K562 (cell line): Measurements from ENCODE around the gene U2SURP. TPM values are rescaled to one million over a fixed set of nuclear protein-coding genes. Genes with fewer than 3 reads are reported as not detected.

Experiments used
- ATAC-seq: fragments of 200-7000 bp; cut with Tn5 transposase; 3 replicates; pipeline ENCODE4 v1.9.1; 2020; ENCODE audit warnings: moderate library complexity
- BruUV-seq: library from RNA; stranded (reverse); fragments of 400-500 nt; replicated peaks from 2 replicates; lab custom pipeline; 2021; lab: Mats Ljungman, UMichigan
- CTCF ChIA-PET: fragments of 300-600 bp; formaldehyde crosslinking; extraction: SDS; loops from one replicate; lab custom pipeline; 2021; ENCODE audit warnings: low intra/inter-chr PET ratio; lab: Yijun Ruan, JAX
- POLR2A ChIA-PET: fragments of 300-600, 350-650 bp; sonication (Branson Sonifier 250); formaldehyde crosslinking; extraction: SDS; loops from one replicate; lab custom pipeline; 2021; ENCODE audit warnings: antibody characterized with exemption, inconsistent platforms; lab: Yijun Ruan, JAX
- DNase-seq, 4 experiments: peaks; one replicate each; pipeline versions ENCODE4 v3.0.0 to v3.0.0-alpha.2; 2011 to 2018; ENCODE audit warnings: low spot score in 3 of 4, mixed read lengths in 3 of 4; ENCODE audit errors: extremely low read depth in 1 of 4
- FAIRE-seq: peaks from 2 replicates; lab custom pipeline; 2011; peaks lifted over from hg19 to GRCh38; lab: Jason Lieb, UNC
- H2AFZ ChIP-seq: 2 replicates; pipeline ENCODE4 v1.6.0; 2011; ENCODE audit warnings: low read depth, low read length, control low read depth, inconsistent platforms
- H3K27ac ChIP-seq: fragments of 200-600 bp; 3 replicates; pipeline ENCODE4 v1.8.0; 2011; ENCODE audit warnings: low read depth, mild to moderate bottlenecking, control low read depth, inconsistent platforms, low read length, moderate library complexity, mixed read lengths; ENCODE audit errors: extremely low read depth
- H3K27me3 ChIP-seq, 2 experiments: fragments of 300-600 bp in 1 of 2; 2 replicates in 1 of 2; 3 replicates in 1 of 2; pipeline versions ENCODE4 v1.6.0 to v1.8.0; 2011; ENCODE audit warnings: inconsistent platforms in 2 of 2, low read length in 2 of 2, mild to moderate bottlenecking in 1 of 2, mixed read lengths in 1 of 2, moderate library complexity in 1 of 2; ENCODE audit not compliant: control insufficient read depth in 2 of 2, insufficient read depth in 2 of 2
- H3K36me3 ChIP-seq: fragments of 300-600 bp; 3 replicates; pipeline ENCODE4 v1.8.0; 2011; ENCODE audit warnings: mild to moderate bottlenecking, low read length, inconsistent platforms; ENCODE audit not compliant: control insufficient read depth, insufficient read depth
- H3K4me1 ChIP-seq, 2 experiments: fragments of 200-600 bp in 1 of 2; replicated peaks in 1 of 2; 2 replicates in 1 of 2; 3 replicates in 1 of 2; pipeline versions ENCODE4 v1.5.1 to v1.8.0; 2011; ENCODE audit warnings: inconsistent platforms in 2 of 2, low read length in 2 of 2, mild to moderate bottlenecking in 1 of 2, mixed read lengths in 1 of 2, moderate library complexity in 1 of 2; ENCODE audit not compliant: control insufficient read depth in 2 of 2, insufficient read depth in 2 of 2
- H3K4me2 ChIP-seq: 2 replicates; pipeline ENCODE4 v1.6.1; 2011; ENCODE audit warnings: low read length, control low read depth, inconsistent platforms, mixed read lengths; ENCODE audit not compliant: insufficient read depth
- H3K4me3 ChIP-seq: fragments of 200-600 bp; sonication (generic), shearing (Covaris generic); 2 replicates; pipeline ENCODE4 v1.5.1; 2016; ENCODE audit warnings: control low read depth, inconsistent platforms
- H3K79me2 ChIP-seq: fragments of 200-600 bp; 3 replicates; pipeline ENCODE4 v1.8.0; 2011; ENCODE audit warnings: low read length, inconsistent platforms; ENCODE audit not compliant: control insufficient read depth, insufficient read depth
- H3K9ac ChIP-seq, 2 experiments: 2 replicates each; pipeline versions ENCODE4 v1.6.0 to v1.6.1; 2011; ENCODE audit warnings: low read depth in 2 of 2, low read length in 2 of 2, control low read depth in 1 of 2, inconsistent platforms in 1 of 2, mild to moderate bottlenecking in 1 of 2, mixed read lengths in 1 of 2; ENCODE audit not compliant: insufficient read depth in 1 of 2
- H3K9me1 ChIP-seq: one replicate; pipeline ENCODE4 v1.6.0; 2011; ENCODE audit warnings: inconsistent platforms, mild to moderate bottlenecking, low read length, moderate library complexity; ENCODE audit not compliant: control insufficient read depth, insufficient read depth
- H3K9me3 ChIP-seq: replicated peaks from 2 replicates; pipeline ENCODE4 v1.5.1; 2011; ENCODE audit warnings: low read depth, low read length, inconsistent platforms; ENCODE audit not compliant: control insufficient read depth, insufficient read depth
- H4K20me1 ChIP-seq: replicated peaks from 2 replicates; pipeline ENCODE4 v1.6.1; 2011; ENCODE audit warnings: low read length, inconsistent platforms, mixed read lengths; ENCODE audit not compliant: control insufficient read depth, insufficient read depth
- C11orf30 ChIP-seq: fragments of 450-650 bp; IDR thresholded peaks from 2 replicates; pipeline ENCODE4 v1.6.1; 2016; ENCODE audit warnings: low read depth, mild to moderate bottlenecking
- CHD2 ChIP-seq: IDR thresholded peaks from 2 replicates; pipeline ENCODE4 v1.6.1; 2011; ENCODE audit warnings: low read depth, low read length
- CREB1 ChIP-seq, 2 experiments: sonication (generic) in 1 of 2; formaldehyde crosslinking in 1 of 2; IDR thresholded peaks; 2 replicates each; pipeline versions ENCODE4 v1.6.1 to v1.8.0; 2012 to 2022; ENCODE audit warnings: inconsistent platforms in 1 of 2, mild to moderate bottlenecking in 1 of 2, missing genetic modification reagents in 1 of 2, moderate library complexity in 1 of 2
- CXXC5 ChIP-seq: fragments of 250-450 bp; sonication (Bioruptor Pico); IDR thresholded peaks from 2 replicates; pipeline ENCODE4 v1.8.0; 2022; ENCODE audit warnings: inconsistent platforms, mild to moderate bottlenecking, moderate library complexity
- ELF1 ChIP-seq: fragments of 200-800 bp; sonication (Bioruptor generic); IDR thresholded peaks from 2 replicates; pipeline ENCODE4 v1.6.1; 2016; ENCODE audit warnings: missing genetic modification characterization, missing compliant biosample characterization
- MAFF ChIP-seq: IDR thresholded peaks from 2 replicates; pipeline ENCODE4 v1.6.1; 2012; ENCODE audit warnings: low read length, improper control_type of control experiment
- MEIS2 ChIP-seq: fragments of 450-650 bp; IDR thresholded peaks from 2 replicates; pipeline ENCODE4 v1.6.1; 2014; ENCODE audit warnings: mild to moderate bottlenecking; ENCODE audit not compliant: partially characterized antibody
- PTBP1 ChIP-seq: fragments of 200-400 bp; formaldehyde crosslinking; IDR thresholded peaks from 2 replicates; pipeline ENCODE4 v1.6.1; 2017; ENCODE audit warnings: low read depth, low read length
- SMAD4 ChIP-seq: fragments of 250-450 bp; sonication (Bioruptor Pico); conservative IDR thresholded peaks from 2 replicates; pipeline ENCODE4 v1.8.0; 2021; ENCODE audit warnings: inconsistent platforms, mild to moderate bottlenecking, moderate library complexity
- SMARCA4 ChIP-seq: fragments of 450-650 bp; IDR thresholded peaks from 2 replicates; pipeline ENCODE4 v1.6.1; 2016
- SPI1 ChIP-seq: IDR thresholded peaks from 2 replicates; pipeline ENCODE4 v1.6.1; 2011; ENCODE audit warnings: low read depth, low read length, control low read depth, borderline replicate concordance
- ZC3H4 ChIP-seq: sonication (generic); formaldehyde crosslinking; IDR thresholded peaks from 2 replicates; pipeline ENCODE4 v1.9.0; 2021; ENCODE audit warnings: missing genetic modification reagents, borderline replicate concordance
- ZKSCAN1 ChIP-seq: fragments of 150-350 bp; IDR thresholded peaks from 2 replicates; pipeline ENCODE4 v1.6.1; 2016; ENCODE audit warnings: low read depth, low read length
- ZNF121 ChIP-seq: sonication (generic); formaldehyde crosslinking; conservative IDR thresholded peaks from 2 replicates; pipeline ENCODE4 v1.8.0; 2022; ENCODE audit warnings: missing genetic modification reagents
- ZNF316 ChIP-seq: fragments of 450-650 bp; IDR thresholded peaks from 2 replicates; pipeline ENCODE4 v1.6.1; 2016
- ZNF583 ChIP-seq: fragments of 250-450 bp; sonication (Bioruptor Pico); IDR thresholded peaks from 2 replicates; pipeline ENCODE4 v1.4.0; 2020
- WGBS: fragments of 100-300 bp; shearing (Covaris generic); methylation state at CpG from one replicate; pipeline ENCODE4 v1.1.6; 2016; ENCODE audit warnings: low coverage, mixed read lengths; ENCODE audit not compliant: insufficient coverage; ENCODE audit errors: missing lambda C conversion rate; 5-methylcytosine and 5-hydroxymethylcytosine counted together
- in situ Hi-C: fragments of 300-500 bp; cut with MboI; formaldehyde crosslinking; loops from 4 replicates; pipeline ENCODE4 v1.15.0; 2018; ENCODE audit warnings: inconsistent platforms, mixed read lengths
- intact Hi-C: fragments of 100-400 bp; cut with micrococcal nuclease; formaldehyde crosslinking; loops from 2 replicates; pipeline ENCODE4 v1.14.2; 2022
- polyA plus RNA-seq, 8 experiments: library from polyadenylated mRNA; depleted of rRNA in 4 of 8; stranded (reverse) in 5 of 8; unstranded in 3 of 8; fragments of >200 nt; fragmentation: Nextera tagmentation in 2 of 8; fragmentation: Illumina TruSeq in 1 of 8; extraction: Ambion mirVana in 2 of 8; extraction: Trizol in 1 of 8; gene quantifications; 2 replicates each; pipeline versions ENCODE4 v1.2.1 to v1.2.3, GENCODE V29; 2011 to 2014; ENCODE audit warnings: inconsistent platforms in 1 of 8, missing spikeins in 1 of 8
- total RNA-seq, 7 experiments: library from RNA; depleted of rRNA in 6 of 7; stranded (reverse); fragments of >200 nt in 6 of 7; fragmentation: Illumina TruSeq in 2 of 7; extraction: Trizol in 2 of 7; gene quantifications; 2 replicates each; pipeline versions ENCODE4 v1.2.1 to v1.2.3, GENCODE V29; 2011 to 2021; ENCODE audit warnings: low replicate concordance in 1 of 7
- TF ChIP-seq, protein P1 (sequence below): sonication (generic); formaldehyde crosslinking; IDR thresholded peaks from 2 replicates; pipeline ENCODE4 v1.9.0; 2022; ENCODE audit warnings: mild to moderate bottlenecking, missing genetic modification reagents

Gene U2SURP
- total and polyA plus RNA-seq, 9 of the 15 experiments (the other 6 are each of a cell fraction or from before 2014, with no cell fraction given) = 128 to 322 (median 191) TPM

DNA sequence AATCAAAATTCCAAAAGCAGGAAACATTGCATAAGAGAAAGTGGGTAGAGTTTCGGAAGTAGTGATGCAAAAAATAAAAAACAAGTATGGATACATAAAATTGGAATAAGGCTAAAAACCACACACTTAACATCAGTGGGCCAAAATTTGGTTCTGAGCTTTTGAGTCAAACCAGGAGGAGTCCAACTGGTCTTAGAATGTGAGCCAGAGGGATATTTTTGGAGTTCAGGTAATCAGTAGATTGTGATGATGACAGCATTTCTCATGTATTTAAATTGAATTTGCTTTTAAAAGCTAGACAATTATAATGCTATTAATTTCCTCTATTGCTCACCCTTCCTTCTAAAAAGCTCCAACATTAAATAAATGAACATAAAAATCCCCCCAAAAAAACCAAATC, 80.0 kb downstream of the U2SURP start:
- no peaks in the 10 kb centered on the region for H3K9me1 ChIP-seq
- WGBS = 100% methylated on average over 1 of the region's 1 CpG
- H3K4me1 ChIP-seq = peaks cover 28 to 38% of the 10 kb centered on the region in 2 experiments; a peak in 4 of 5 replicates
- H3K79me2 ChIP-seq = no peaks in the 10 kb centered on the region
- H2AFZ ChIP-seq = peak overlapping the region; percentile 81; the same call in 1 of the 2 replicates
- in situ Hi-C loops = no loop called here
- ChIA-PET CTCF (no interaction called here), POLR2A (interaction anchor here (0.7 to 1.2 kb wide), 2 partner anchors 13 to 15 kb away, joined by 4 read pairs; no protein-coding TSS in a partner anchor)
- no peaks in the 10 kb centered on the region for H3K27me3 ChIP-seq
- ATAC-seq = no peak
- TF ChIP-seq ZNF316 = peak; percentile 67
- TF ChIP-seq ZKSCAN1 = no peak
- TF ChIP-seq MAFF = peak; percentile 27
- peak; percentile 35; the same call in 1 of the 2 replicates for TF ChIP-seq C11orf30
- no peak overlapping the region for H3K27ac ChIP-seq
- H3K4me3 ChIP-seq = no peak overlapping the region
- no TSS peak for BruUV-seq
- H3K9me3 ChIP-seq = no peaks in the 10 kb centered on the region
- no peak overlapping the region for H3K9ac ChIP-seq
- no peak for FAIRE-seq
- DNase-seq = no peak
- H3K4me2 ChIP-seq = no peak overlapping the region
- intact Hi-C loops = no loop called here
- H4K20me1 ChIP-seq = no peaks in the 10 kb centered on the region
- H3K36me3 ChIP-seq = no peaks in the 10 kb centered on the region

- peaks cover 28 to 38% of the 10 kb centered on the region in 2 experiments; a peak in 4 of 5 replicates for H3K4me1 ChIP-seq
- H3K27ac ChIP-seq = no peak overlapping the region; the same call in 2 of the 3 replicates
- DNase-seq (no peak), FAIRE-seq (no peak), ATAC-seq (no peak)
- no peaks in the 10 kb centered on the region for H3K36me3 ChIP-seq
- no peak overlapping the region for H3K4me3 ChIP-seq
- CTCF ChIA-PET = no interaction called here
- no peak overlapping the region; a peak in 1 of 4 replicates for H3K9ac ChIP-seq
- POLR2A ChIA-PET = interaction anchor here (0.6 to 1.2 kb wide), 2 partner anchors 13 to 249 kb away, joined by 3 to 4 read pairs; no protein-coding TSS in a partner anchor
- no peaks in the 10 kb centered on the region for H3K9me3 ChIP-seq
- no peaks in the 10 kb centered on the region for H4K20me1 ChIP-seq
- intact Hi-C loops = no loop called here
- peak overlapping the region; percentile 81 for H2AFZ ChIP-seq
- H3K79me2 ChIP-seq = no peaks in the 10 kb centered on the region
- WGBS = 54% methylated on average over 19 of the region's 19 CpGs
- no peaks in the 10 kb centered on the region for H3K27me3 ChIP-seq
- peak overlapping the region; percentile 13; the same call in 1 of the 2 replicates for H3K4me2 ChIP-seq
- no TSS peak for BruUV-seq
- no peaks in the 10 kb centered on the region for H3K9me1 ChIP-seq
- in situ Hi-C loops = no loop called here
- TF ChIP-seq PTBP1 (no peak), CHD2 (no peak), ELF1 (tag) (no peak), SMARCA4 (no peak), CREB1 (IDR thresholded peaks at IDR 0.05) (no peak), CREB1 (CRISPR knock-in tag; IDR thresholded peaks at IDR 0.05) (no peak), CXXC5 (CRISPR knock-in tag) (no peak), ZC3H4 (CRISPR knock-in tag) (no peak), MEIS2 (no peak), SMAD4 (CRISPR knock-in tag) (0 out of 2 replicates have a peak, but pooled peaks have one; percentile 11), SPI1 (peak; percentile 78; the same call in 1 of the 2 replicates), ZNF121 (CRISPR knock-in tag) (no peak), ZNF583 (0 out of 2 replicates have a peak, but pooled peaks have one; percentile 32)
- TF ChIP-seq, protein P1, sequence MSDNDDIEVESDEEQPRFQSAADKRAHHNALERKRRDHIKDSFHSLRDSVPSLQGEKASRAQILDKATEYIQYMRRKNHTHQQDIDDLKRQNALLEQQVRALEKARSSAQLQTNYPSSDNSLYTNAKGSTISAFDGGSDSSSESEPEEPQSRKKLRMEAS (CRISPR knock-in tag) = no peak
Measured at GRCh38 chr3:143081844-143082778, 80.7 kb downstream of the U2SURP start.
